ENCODE data around the gene SND1. TPM values are rescaled to one million over a fixed set of nuclear protein-coding genes. Genes with fewer than 3 reads are reported as not detected.
A peak's percentile ranks its signal among the peaks of the same experiment; 100 is the strongest.

Gene SND1
- total and polyA plus RNA-seq, 2 donors (not counting 3 experiments of a cell fraction or from before 2014, with no cell fraction given) = 116 to 249 TPM

DNA sequence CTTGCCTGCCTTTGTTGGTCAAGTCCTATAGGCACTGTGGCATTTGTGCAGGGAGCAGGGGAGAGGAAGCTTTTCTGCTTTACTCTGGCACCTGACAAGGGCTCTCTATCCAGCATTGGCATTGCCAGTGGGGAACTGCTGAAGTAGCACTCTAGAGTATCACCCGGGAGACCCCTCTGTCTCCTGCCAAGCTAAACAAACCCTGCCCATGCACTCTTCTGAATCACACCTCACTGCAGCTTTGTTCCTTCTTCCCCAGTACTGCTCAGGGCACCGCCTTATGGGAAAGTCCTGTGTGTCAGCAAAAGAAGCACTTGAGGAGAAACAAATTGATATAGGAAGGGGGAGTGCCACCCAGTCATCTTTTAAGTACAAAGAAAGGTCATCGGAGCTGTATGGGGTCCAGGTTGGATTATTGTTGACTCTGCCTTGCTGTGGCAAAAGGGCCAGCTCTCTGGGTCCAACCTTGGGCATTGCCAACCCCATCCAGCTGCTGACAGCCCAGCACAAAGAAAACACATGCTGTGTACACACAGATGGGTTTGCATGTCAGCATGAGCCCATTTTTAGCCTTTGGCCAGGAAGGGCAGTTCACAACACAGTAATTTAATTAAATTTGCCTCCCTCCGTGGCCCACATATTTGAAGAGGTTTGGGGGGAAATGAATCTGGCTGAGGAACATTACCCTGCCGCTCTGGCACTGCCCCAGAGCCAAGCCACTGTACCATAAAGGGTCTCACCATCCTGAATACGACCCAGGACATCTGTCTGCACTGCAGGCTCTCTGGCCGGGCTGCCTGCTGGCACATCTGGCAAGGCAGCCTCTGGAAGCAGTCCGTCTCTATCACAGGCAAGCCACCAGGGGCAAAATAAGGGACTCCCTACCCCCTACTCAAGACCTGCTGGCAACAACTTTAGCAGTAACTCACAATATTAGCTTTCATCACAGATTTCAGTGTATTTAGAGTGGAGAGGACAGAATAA is 366.2 kb downstream of the SND1 start:
- BruUV-seq (replicated peaks) = no TSS peak
- H3K4me3 ChIP-seq (replicated peaks in 1 of 3; ENCODE audit: insufficient read depth in 1 of 3, low read depth in 1 of 3, low read length in 3 of 3) = no peak overlapping the region
- peaks cover 8% of the 10 kb centered on the region for H3K4me1 ChIP-seq (ENCODE audit: control insufficient read depth, extremely low read depth, insufficient read depth, low read length)
- H2AFZ ChIP-seq (ENCODE audit: low read depth, low read length) = no peak overlapping the region
- no peaks in the 10 kb centered on the region for H4K20me1 ChIP-seq (replicated peaks; ENCODE audit: control insufficient read depth, extremely low read depth, insufficient read depth, low read length)
- intact Hi-C loops (cut with micrococcal nuclease) = no loop called here
- H3K9ac ChIP-seq (replicated peaks; ENCODE audit: extremely low read depth, insufficient read depth, low read length) = no peak overlapping the region
- peaks cover 0 to 2% of the 10 kb centered on the region in 2 experiments for H3K36me3 ChIP-seq (ENCODE audit: control insufficient read depth in 2 of 2, extremely low read depth in 1 of 2, insufficient read depth in 2 of 2, low read length in 2 of 2)
- no peaks in the 10 kb centered on the region for H3K79me2 ChIP-seq (ENCODE audit: control insufficient read depth, insufficient read depth, low read length)
- dilution Hi-C loops (cut with MboI; ENCODE audit: extremely low pct_ligation_motif_present, low sequenced_read_pairs) = no loop called here
- H3K27me3 ChIP-seq (ENCODE audit: control insufficient read depth in 2 of 2, insufficient read depth in 2 of 2, low read length in 2 of 2) = no peaks in the 10 kb centered on the region
- H3K9me3 ChIP-seq (replicated peaks; ENCODE audit: control insufficient read depth, insufficient read depth, low read length) = no peaks in the 10 kb centered on the region
- TF ChIP-seq FOS (IDR thresholded peaks at IDR 0.05; ENCODE audit: borderline replicate concordance, insufficient read depth, low read length) (no peak), GATA2 (IDR thresholded peaks at IDR 0.05; ENCODE audit: insufficient read depth, insufficient read length, low read depth, low read length) (no peak), EZH2 (IDR thresholded peaks at IDR 0.05; ENCODE audit: borderline replicate concordance, low read depth, low read length, severe bottlenecking) (no peak), JUN (IDR thresholded peaks at IDR 0.05; ENCODE audit: borderline replicate concordance, insufficient read depth, insufficient read length, low read depth) (no peak), POLR2AphosphoS5 (IDR thresholded peaks at IDR 0.05; ENCODE audit: insufficient read depth, low read depth, low read length) (no peak), CTCF (IDR thresholded peaks at IDR 0.05; ENCODE audit: extremely low read depth in 1 of 2, insufficient read depth in 1 of 2, low read depth in 1 of 2, low read length in 2 of 2) (no peak), POLR2A (IDR thresholded peaks at IDR 0.05; ENCODE audit: low read depth, low read length) (no peak), MYC (IDR thresholded peaks at IDR 0.05; ENCODE audit: low read depth, low read length) (no peak), MAX (IDR thresholded peaks at IDR 0.05; ENCODE audit: insufficient read depth, insufficient read length) (no peak)
- DNase-seq (ENCODE audit: low read depth, low spot score) (peak; percentile 82), FAIRE-seq (peak; percentile 85)
- H3K9me1 ChIP-seq (replicated peaks; ENCODE audit: control insufficient read depth, extremely low read depth, insufficient read depth, low read length) = no peaks in the 10 kb centered on the region
- ChIA-PET POLR2A (interaction anchor here (0.7 kb wide), 1 partner anchor 145 kb away, joined by 3 read pairs; no protein-coding TSS in a partner anchor), CTCF (interaction anchor here (0.7 to 1.2 kb wide), 4 partner anchors 9 to 76 kb away, joined by 3 to 6 read pairs (median 4); partner anchors contain the start of gene LRRC4)
- H3K4me2 ChIP-seq (ENCODE audit: insufficient read depth, low read length) = no peak overlapping the region
- H3K27ac ChIP-seq (ENCODE audit: insufficient read depth, low read depth, low read length) = no peak overlapping the region

All from endothelial cell of umbilical vein (primary cell).